ENCODE data around the gene PDHX. TPM values are rescaled to one million over a fixed set of nuclear protein-coding genes. Genes with fewer than 3 reads are reported as not detected.

PDHX gene
- total and polyA plus RNA-seq, 10 of the 15 experiments (the other 5 are each of a cell fraction or from before 2014, with no cell fraction given): 14.5 to 41.9 (median 28.0) TPM

GRCh38 chr11:35043936-35044335 lies 127.5 kb downstream of the PDHX start:
- no peaks in the 10 kb centered on the region for H4K20me1 ChIP-seq (ENCODE audit: control insufficient read depth, insufficient read depth)
- intact Hi-C loops (cut with micrococcal nuclease; ENCODE audit: unreplicated experiment): no loop called here

More at GRCh38 chr11:35043936-35044335, 127.5 kb downstream of the PDHX start:
- ChIA-PET RAD21 (ENCODE audit: unreplicated experiment) (interaction anchor here (1.6 kb wide), 1 partner anchor 103 kb away, joined by 3 read pairs; no protein-coding TSS in a partner anchor), POLR2A (no interaction called here), CTCF (interaction anchor here (1.1 to 1.9 kb wide), 7 partner anchors 14 to 193 kb away, joined by 3 to 5 read pairs (median 4); no protein-coding TSS in a partner anchor), SMC1A (ENCODE audit: uncharacterized antibody, unreplicated experiment) (interaction anchor here (0.9 to 1.5 kb wide), 5 partner anchors 8 to 259 kb away, joined by 3 read pairs; no protein-coding TSS in a partner anchor)
- Histone ChIP-seq H2AFZ (ENCODE audit: control insufficient read depth, low read depth, low read length) (no peak overlapping the region), H3K27ac (ENCODE audit: control insufficient read depth, insufficient read depth) (no peak overlapping the region), H3K9me3 (replicated peaks; ENCODE audit: control insufficient read depth, insufficient read depth, low read length) (peaks cover 9% of the 10 kb centered on the region; the same call in 2 of the 3 replicates), H3K9ac (ENCODE audit: control insufficient read depth, insufficient read depth, low read length) (no peak overlapping the region), H3K36me3 (ENCODE audit: control insufficient read depth in 2 of 2, insufficient read depth in 2 of 2, low read length in 1 of 2) (no peaks in the 10 kb centered on the region), H3K4me3 (no peak overlapping the region), H3K4me2 (ENCODE audit: control insufficient read depth, insufficient read depth) (no peak overlapping the region), H3K27me3 (replicated peaks in 1 of 2; ENCODE audit: control insufficient read depth in 2 of 2, insufficient read depth in 2 of 2, low read length in 1 of 2) (no peaks in the 10 kb centered on the region), H3K4me1 (ENCODE audit: control insufficient read depth, insufficient read depth, low read length) (peaks cover 19% of the 10 kb centered on the region; the same call in 1 of the 2 replicates), H3K79me2 (ENCODE audit: control insufficient read depth, insufficient read depth, low read length) (no peaks in the 10 kb centered on the region)
- WGBS (ENCODE audit: insufficient coverage, insufficient replicate concordance, low lambda C conversion rate, missing lambda C conversion rate): 100% methylated on average over 1 of the region's 1 CpG
- in situ Hi-C loops (cut with MboI): no loop called here
- DNase-seq (ENCODE audit: low read depth, low spot score) (no peak), FAIRE-seq (no peak), ATAC-seq (no peak)
- TF ChIP-seq GATAD2B (conservative IDR thresholded peaks at IDR 0.05; ENCODE audit: low read depth) (no peak), PKNOX1 (IDR thresholded peaks at IDR 0.05) (peak; percentile 82)
- TF ChIP-seq, protein P1, sequence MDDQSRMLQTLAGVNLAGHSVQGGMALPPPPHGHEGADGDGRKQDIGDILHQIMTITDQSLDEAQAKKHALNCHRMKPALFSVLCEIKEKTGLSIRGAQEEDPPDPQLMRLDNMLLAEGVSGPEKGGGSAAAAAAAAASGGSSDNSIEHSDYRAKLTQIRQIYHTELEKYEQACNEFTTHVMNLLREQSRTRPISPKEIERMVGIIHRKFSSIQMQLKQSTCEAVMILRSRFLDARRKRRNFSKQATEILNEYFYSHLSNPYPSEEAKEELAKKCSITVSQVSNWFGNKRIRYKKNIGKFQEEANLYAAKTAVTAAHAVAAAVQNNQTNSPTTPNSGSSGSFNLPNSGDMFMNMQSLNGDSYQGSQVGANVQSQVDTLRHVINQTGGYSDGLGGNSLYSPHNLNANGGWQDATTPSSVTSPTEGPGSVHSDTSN (IDR thresholded peaks at IDR 0.05; ENCODE audit: insufficient replicate concordance, low read depth, low read length): peak; percentile 68
- BruUV-seq (replicated peaks): no TSS peak

Data from GM12878 (cell line).